MM.1S (cell line): ENCODE results near the gene TSGA10IP.

Experiments
- CTCF ChIP-seq: fragments of 300-600 bp; sonication (generic); IDR thresholded peaks from 2 replicates; pipeline ENCODE4 v1.5.1; 2016; ENCODE audit warnings: antibody characterized with exemption, low read length, mixed read lengths
- EZH2 ChIP-seq: fragments of 300-600 bp; sonication (generic); optimal IDR thresholded peaks from 2 replicates; pipeline ENCODE3; 2017; ENCODE audit warnings: low read depth, mild to moderate bottlenecking, antibody characterized with exemption, low read length, mixed read lengths

- no peak for TF ChIP-seq CTCF
- no peak for TF ChIP-seq EZH2
These were observed 34.0 kb downstream of the TSGA10IP start for GRCh38 chr11:65979261-65979759.
